Mucosa of rectum (tissue), 2 donors: ENCODE measurements around the gene SYT1.

Experiments
- H3K27ac ChIP-seq, 2 donors: one replicate each; pipeline ENCODE4 v1.7.0; 2013; ENCODE audit warnings: inconsistent platforms in 2 of 2, low read depth in 2 of 2, low read length in 2 of 2
- H3K27me3 ChIP-seq, 2 donors: one replicate each; pipeline ENCODE4 v1.7.0; 2013; ENCODE audit warnings: low read length in 2 of 2; ENCODE audit not compliant: control insufficient read depth in 2 of 2, insufficient read depth in 2 of 2
- H3K36me3 ChIP-seq, 2 donors: one replicate each; pipeline ENCODE4 v1.7.0; 2013; ENCODE audit warnings: low read length in 2 of 2; ENCODE audit not compliant: control insufficient read depth in 2 of 2, insufficient read depth in 2 of 2
- H3K4me1 ChIP-seq, 2 donors: one replicate each; pipeline ENCODE4 v1.7.0; 2013; ENCODE audit warnings: low read length in 2 of 2, mild to moderate bottlenecking in 1 of 2; ENCODE audit not compliant: control insufficient read depth in 2 of 2, insufficient read depth in 2 of 2
- H3K4me3 ChIP-seq, 2 donors: one replicate each; pipeline ENCODE4 v1.7.0; 2013; ENCODE audit warnings: low read length in 2 of 2
- H3K9ac ChIP-seq, 2 donors: one replicate each; pipeline ENCODE4 v1.7.0; 2013; ENCODE audit warnings: low read length in 2 of 2, low read depth in 1 of 2, mild to moderate bottlenecking in 1 of 2
- H3K9me3 ChIP-seq, 2 donors: one replicate each; pipeline ENCODE4 v1.7.0; 2013; ENCODE audit warnings: low read length in 2 of 2; ENCODE audit not compliant: control insufficient read depth in 2 of 2
- donor health status: healthy.
- donor health status: Normal muscosa, but diverticular disease.

The SYT1 gene

DNA sequence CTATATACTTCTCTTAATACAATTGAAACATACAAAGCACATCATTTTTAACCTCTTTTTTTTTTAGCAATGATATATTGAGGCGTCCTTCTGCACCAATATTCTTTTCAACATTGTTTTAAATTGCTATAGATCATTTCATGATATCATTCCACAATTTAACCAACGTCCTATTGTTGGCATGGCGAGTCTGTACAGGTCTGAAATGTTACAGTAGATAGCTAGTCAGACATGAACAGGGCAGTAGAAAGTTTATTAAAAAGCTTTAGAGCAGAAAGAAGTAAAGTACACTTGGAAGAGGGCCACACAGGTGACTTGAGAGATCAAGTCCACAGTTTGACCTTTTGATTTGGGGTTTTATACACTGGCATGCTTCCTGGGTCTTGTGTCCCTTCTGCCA lies 547.2 kb downstream of the SYT1 start:
- Histone ChIP-seq H3K36me3 (no peaks in the 10 kb centered on the region), H3K4me1 (peaks cover 10 to 37% of the 10 kb centered on the region in 2 donors), H3K27me3 (no peaks in the 10 kb centered on the region), H3K27ac (no peak overlapping the region), H3K9me3 (no peaks in the 10 kb centered on the region), H3K4me3 (no peak overlapping the region), H3K9ac (no peak overlapping the region)

DNA sequence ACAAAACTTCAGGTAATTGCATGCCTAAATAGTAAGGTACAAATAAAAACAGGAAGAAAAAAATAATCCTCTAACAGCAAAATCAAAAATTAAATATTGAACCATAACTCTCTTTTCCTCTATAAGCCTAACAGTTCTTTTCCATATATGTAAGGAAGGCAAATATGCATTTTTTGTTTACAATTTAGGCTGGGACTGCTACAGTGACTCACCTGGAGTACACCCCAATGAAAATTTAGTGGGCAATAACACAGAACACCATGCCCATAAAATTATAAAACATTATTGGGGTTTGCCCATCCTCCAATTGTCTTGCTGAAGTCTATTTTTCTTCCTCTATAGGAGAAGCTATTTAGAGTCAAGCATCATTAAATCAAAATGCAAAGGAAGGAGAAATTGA lies 549.2 kb downstream of the SYT1 start:
- Histone ChIP-seq H3K9me3 (no peaks in the 10 kb centered on the region), H3K27ac (peak overlapping the region; percentile 31 to 45), H3K4me1 (peaks cover 10 to 32% of the 10 kb centered on the region in 2 donors), H3K27me3 (no peaks in the 10 kb centered on the region), H3K9ac (no peak overlapping the region), H3K36me3 (no peaks in the 10 kb centered on the region), H3K4me3 (peak overlapping the region; percentile 8 to 17)

DNA sequence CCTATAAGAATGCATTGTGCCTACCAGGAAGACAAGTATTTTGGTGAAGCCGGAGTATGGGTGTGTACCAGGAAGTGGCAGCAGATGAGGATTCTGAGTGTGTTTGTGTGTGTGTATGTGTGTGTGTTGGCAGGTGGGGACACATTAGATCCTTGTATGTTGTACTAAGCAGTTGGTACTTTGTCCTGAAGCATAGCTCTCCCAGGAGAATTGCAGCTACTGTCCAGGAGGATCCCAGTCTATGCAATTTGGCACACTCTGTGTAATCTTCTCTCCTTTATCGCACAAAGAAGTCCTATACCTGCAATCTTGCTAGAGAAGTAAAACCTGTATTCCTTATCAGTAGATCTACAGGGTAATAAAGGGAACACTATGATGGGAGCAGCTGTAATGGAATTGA lies 549.7 kb downstream of the SYT1 start:
- Histone ChIP-seq H3K4me3 (peak overlapping the region in 1 of 2 donors; percentile 8), H3K4me1 (peaks cover 10 to 32% of the 10 kb centered on the region in 2 donors), H3K36me3 (no peaks in the 10 kb centered on the region), H3K9me3 (no peaks in the 10 kb centered on the region), H3K27ac (peak overlapping the region; percentile 31 to 45), H3K9ac (no peak overlapping the region), H3K27me3 (no peaks in the 10 kb centered on the region)

DNA sequence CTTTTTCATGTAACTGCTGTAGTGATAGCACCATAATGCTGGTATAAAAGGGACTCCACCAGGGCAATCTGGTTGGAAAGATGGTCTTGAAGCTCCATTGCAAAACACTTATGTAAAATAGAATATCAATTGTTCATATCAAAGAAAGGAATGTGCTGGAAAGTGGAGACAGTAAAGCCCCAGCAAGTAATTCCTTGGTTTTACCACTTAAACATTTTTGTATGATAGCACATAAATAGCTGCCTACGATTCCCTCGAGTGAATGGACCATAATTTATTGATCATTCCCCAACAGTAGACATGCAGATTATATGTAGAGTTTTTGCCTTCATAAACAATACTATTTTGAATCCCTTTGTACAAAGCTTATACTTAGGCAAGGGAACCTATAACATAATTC lies 550.7 kb downstream of the SYT1 start:
- H3K9ac ChIP-seq: no peak overlapping the region
- H3K4me3 ChIP-seq: peak overlapping the region in 1 of 2 donors; percentile 27
- peaks cover 10 to 36% of the 10 kb centered on the region in 2 donors for H3K4me1 ChIP-seq
- no peaks in the 10 kb centered on the region for H3K36me3 ChIP-seq
- no peaks in the 10 kb centered on the region for H3K27me3 ChIP-seq
- H3K9me3 ChIP-seq: no peaks in the 10 kb centered on the region
- H3K27ac ChIP-seq: peak overlapping the region; percentile 73 to 79

DNA sequence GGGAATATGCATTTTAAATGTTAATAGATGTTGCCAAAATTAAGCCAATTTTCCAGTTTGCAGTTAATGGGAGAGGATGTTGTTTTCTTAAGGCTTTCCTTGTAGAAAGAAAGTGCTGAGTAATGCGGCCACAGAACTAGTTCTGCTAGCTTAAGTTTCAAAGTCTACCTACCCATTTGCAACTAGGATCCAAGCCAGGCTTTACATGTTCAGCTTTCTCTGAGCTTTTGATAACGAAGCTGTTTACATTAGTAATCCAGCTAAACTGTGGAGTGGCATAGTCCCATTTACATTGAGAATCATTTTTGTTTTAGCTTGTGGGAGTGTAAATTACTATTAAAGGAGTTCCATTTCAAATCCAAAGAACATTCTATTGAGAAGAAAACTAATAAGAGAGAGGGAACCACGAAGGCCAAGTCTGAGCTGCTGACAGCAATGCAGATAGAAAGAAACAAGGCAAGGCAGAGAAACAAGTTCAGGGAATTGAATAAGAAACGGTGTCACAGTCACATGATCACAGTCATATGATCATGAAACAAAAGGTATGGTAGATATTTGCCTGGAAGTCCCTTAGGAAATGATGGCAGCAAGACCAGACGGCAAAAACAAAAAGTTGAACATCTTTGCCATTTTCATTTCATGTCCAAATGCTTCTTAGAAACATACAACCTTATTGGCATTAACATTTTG lies 551.3 kb downstream of the SYT1 start:
- Histone ChIP-seq H3K27me3 (no peaks in the 10 kb centered on the region), H3K36me3 (no peaks in the 10 kb centered on the region), H3K4me1 (peaks cover 15 to 41% of the 10 kb centered on the region in 2 donors), H3K9ac (no peak overlapping the region), H3K4me3 (peak overlapping the region in 1 of 2 donors; percentile 42), H3K9me3 (no peaks in the 10 kb centered on the region), H3K27ac (peak overlapping the region; percentile 73 to 79)

DNA sequence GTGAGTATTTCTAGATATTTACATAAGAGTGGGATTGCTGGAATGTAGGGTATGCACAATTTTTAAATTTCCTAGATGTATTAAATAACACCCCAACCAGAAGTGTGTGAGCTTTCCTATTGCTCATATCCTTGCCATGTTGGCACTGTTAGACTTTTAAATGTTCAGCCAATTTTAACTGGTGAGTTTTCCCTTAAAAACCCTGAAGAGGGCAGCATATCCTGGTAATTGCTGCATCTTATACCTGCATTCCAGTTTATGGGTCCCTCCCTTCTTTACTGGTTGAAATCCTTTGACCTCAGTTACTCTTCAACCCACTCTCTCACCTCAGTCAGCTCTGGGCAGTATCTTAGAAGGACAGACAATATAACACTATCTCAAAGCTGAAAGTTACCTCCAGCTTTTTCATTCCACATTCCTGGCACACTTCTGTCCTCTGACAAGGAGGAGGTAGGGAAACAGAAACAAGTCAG lies 555.6 kb downstream of the SYT1 start:
- Histone ChIP-seq H3K9me3 (no peaks in the 10 kb centered on the region), H3K27me3 (no peaks in the 10 kb centered on the region), H3K9ac (no peak overlapping the region), H3K36me3 (no peaks in the 10 kb centered on the region), H3K4me3 (no peak overlapping the region), H3K4me1 (peaks cover 12 to 21% of the 10 kb centered on the region in 2 donors), H3K27ac (peak overlapping the region; percentile 51 to 52)

DNA sequence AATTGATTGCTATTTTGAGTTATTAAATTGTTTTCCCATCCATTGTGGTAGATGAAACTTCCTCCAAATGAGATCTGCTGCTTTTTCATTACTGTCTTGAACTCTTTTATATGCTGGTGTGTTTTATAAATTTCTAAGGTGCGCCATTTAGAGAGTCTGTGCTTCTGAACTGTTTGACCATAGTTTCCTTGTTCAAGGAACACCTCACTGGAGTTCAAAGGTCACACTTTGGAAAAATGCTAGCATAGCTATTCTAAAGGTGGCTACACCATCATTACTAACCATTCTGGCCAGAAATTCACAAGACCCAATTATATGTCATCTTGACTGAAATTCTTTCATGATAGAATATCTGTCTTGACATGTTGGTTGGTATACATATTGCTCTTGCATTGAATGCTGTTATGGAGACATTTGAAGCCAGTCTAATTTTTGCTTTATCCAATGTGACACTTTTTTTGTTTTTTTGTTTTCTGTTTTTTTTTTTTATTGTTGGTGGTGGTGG lies 556.7 kb downstream of the SYT1 start:
- Histone ChIP-seq H3K9ac (no peak overlapping the region), H3K36me3 (no peaks in the 10 kb centered on the region), H3K4me1 (peaks cover 5 to 10% of the 10 kb centered on the region in 2 donors), H3K27me3 (no peaks in the 10 kb centered on the region), H3K27ac (no peak overlapping the region), H3K9me3 (no peaks in the 10 kb centered on the region), H3K4me3 (no peak overlapping the region)

DNA sequence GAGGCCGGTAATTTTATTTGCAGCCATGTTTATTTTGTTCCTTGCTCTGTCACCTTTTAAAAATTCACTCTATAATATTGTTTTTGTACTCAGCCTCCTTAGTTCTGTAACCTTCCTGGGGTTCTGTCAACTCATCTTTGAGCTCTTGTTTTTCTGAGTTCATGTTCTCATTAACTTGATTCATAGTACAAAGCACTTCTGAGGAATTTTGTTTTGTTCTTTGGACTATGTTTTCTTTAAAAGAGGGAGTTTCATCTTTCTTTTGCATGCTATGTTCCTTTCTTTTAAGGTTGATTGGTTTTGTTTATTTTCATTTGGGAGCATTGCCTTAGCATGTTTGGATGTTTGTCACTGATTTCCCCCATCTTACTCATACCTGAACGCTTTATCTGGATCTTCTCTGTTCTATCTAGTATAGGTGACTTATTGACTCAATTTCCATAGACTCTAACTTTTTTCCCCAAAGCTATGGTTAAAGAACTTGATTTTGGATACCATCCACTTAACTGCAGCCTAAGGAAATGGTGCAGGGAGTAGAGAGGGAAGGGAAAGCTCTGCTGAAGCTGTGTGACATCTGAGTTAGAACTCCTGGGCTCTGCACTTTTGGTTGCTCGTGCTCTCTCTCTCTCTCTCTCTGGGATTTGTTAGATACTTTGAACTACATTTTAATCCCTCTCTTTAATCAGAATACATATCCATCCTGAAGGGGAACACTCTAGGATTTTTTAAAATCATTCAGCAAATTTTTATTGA lies 557.7 kb downstream of the SYT1 start:
- no peak overlapping the region for H3K4me3 ChIP-seq
- H3K4me1 ChIP-seq: peaks cover 5 to 9% of the 10 kb centered on the region in 2 donors
- H3K27ac ChIP-seq: no peak overlapping the region
- no peaks in the 10 kb centered on the region for H3K36me3 ChIP-seq
- no peaks in the 10 kb centered on the region for H3K9me3 ChIP-seq
- H3K27me3 ChIP-seq: no peaks in the 10 kb centered on the region
- H3K9ac ChIP-seq: no peak overlapping the region

DNA sequence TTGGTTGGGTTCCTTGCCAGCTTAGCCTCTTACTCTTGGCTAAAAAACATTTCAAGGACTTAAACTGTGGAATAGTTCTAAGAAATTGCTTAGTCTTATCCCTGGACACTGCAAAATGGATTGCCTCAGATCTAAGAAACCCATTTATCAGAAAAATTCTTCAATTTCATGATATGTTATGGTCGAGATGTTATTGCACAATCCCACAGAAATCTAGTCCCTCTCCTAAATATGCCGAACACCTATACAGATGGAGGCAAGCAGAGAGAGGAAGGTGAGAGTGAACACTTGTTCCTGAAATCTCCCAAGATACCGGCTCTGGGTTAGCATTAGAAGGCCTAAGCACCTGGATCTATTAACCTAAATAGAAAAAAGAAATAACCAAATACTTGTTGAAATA lies 559.0 kb downstream of the SYT1 start:
- Histone ChIP-seq H3K9ac (no peak overlapping the region), H3K27me3 (no peaks in the 10 kb centered on the region), H3K9me3 (no peaks in the 10 kb centered on the region), H3K36me3 (no peaks in the 10 kb centered on the region), H3K27ac (no peak overlapping the region), H3K4me3 (no peak overlapping the region), H3K4me1 (peaks cover 5 to 9% of the 10 kb centered on the region in 2 donors)

DNA sequence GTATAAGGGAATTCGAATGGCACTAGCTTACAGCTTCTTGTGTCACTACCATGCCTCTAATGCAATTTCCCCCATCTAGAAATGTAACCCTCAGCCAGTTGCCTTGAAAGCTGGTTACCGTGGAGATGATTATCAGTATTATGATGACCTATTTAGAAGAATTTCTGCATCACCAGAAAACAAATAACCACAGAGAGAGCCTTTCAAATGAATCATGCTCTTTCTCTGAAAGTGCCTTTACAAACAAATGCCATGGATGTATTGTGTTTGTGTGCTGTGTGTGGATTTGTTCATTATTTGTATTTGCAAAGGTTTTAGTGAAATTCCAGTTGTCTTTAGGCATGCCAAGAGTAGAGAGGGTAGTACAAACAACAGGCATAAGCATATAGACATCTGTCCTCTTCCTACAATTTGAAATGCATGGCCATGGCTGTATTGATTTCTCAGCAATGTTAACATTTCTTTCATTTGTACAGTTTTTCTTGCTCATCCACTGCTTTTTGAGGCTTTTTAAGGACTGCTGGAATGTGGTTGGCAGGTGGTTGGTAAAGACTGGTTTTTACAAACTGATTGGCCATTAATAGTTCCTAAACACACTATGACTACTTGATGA lies 559.6 kb downstream of the SYT1 start:
- no peak overlapping the region for H3K27ac ChIP-seq
- no peaks in the 10 kb centered on the region for H3K9me3 ChIP-seq
- H3K27me3 ChIP-seq: no peaks in the 10 kb centered on the region
- peaks cover 5 to 9% of the 10 kb centered on the region in 2 donors for H3K4me1 ChIP-seq
- H3K9ac ChIP-seq: no peak overlapping the region
- no peaks in the 10 kb centered on the region for H3K36me3 ChIP-seq
- H3K4me3 ChIP-seq: no peak overlapping the region
